ENCODE results near the gene CBARP. TPM values are rescaled to one million over a fixed set of nuclear protein-coding genes. Genes with fewer than 3 reads are reported as not detected.

Gene CBARP
- total and polyA plus RNA-seq, 2 experiments from 2014 or later: 0.41 to 4.5 TPM

DNA sequence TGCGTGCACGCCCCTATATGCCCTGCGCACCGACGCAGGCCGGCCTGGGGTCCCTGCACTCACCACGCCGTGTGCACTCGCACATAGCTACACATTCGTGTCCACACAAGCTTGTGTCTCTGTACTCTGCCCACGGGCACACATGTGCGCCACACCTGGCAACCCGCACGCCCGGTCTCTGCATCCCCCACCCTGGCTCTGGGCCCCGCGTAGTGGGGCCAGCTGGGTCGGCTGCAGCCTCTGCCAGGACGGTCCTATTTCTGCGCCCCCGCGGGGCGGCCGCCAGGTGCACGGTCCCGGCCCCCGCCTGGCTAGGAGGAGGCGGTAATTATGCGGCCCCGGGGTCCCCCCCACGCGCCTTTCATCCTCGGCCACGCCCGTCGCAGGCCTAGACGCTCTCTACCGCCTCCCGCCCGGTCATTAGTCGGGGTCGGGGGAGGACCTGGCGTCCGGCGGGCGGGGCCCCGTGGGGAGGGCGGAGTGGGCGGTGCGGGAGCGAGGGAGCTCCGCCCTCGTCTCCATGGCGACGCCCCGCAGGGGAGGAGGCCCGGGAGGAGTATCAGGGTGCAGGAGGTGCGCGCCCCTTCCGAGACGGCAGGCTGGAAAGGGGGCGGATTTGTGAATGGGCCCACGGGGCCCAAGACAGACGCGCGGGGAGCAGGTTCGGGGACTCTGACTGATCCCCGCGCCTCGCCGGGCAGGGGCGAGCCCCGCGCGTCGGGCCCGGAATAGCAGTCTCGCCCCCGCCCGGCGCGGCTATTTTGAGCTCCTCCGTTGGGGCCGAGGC, 28.5 kb upstream of the CBARP start:
- WGBS, 2 experiments (ENCODE audit: low coverage in 1 of 2, low lambda C conversion rate in 2 of 2, missing lambda C conversion rate in 2 of 2): 1% methylated on average over 47 to 71 of the region's 84 CpGs
- H3K36me3 ChIP-seq (ENCODE audit: low read depth): peaks cover 7% of the 10 kb centered on the region; the same call in 1 of the 2 replicates
- H3K27me3 ChIP-seq (replicated peaks; ENCODE audit: insufficient read depth): no peaks in the 10 kb centered on the region
- TF ChIP-seq EZH2phosphoT487 (IDR thresholded peaks at IDR 0.05; ENCODE audit: insufficient read depth, low read depth) (no peak), EZH2 (IDR thresholded peaks at IDR 0.05; ENCODE audit: insufficient read depth, poor library complexity, severe bottlenecking) (no peak)
- DNase-seq: peak; percentile 95
- in situ Hi-C loops (cut with MboI): no loop called here
- peak overlapping the region; percentile 97 for H3K27ac ChIP-seq
- peak overlapping the region; percentile 90 for H3K9ac ChIP-seq
- peaks cover 18% of the 10 kb centered on the region for H3F3A ChIP-seq (ENCODE audit: insufficient read depth)
- H3K9me2 ChIP-seq (ENCODE audit: insufficient read depth): no peaks in the 10 kb centered on the region
- H3K4me3 ChIP-seq: peak overlapping the region; percentile 76
- peaks cover 30% of the 10 kb centered on the region for H3K79me2 ChIP-seq (ENCODE audit: insufficient read depth)
- H3K4me2 ChIP-seq (ENCODE audit: unreplicated experiment): peak overlapping the region; percentile 87
- H4K20me1 ChIP-seq (ENCODE audit: insufficient read depth): no peaks in the 10 kb centered on the region
- H3K4me1 ChIP-seq (ENCODE audit: insufficient read depth): peaks cover 46% of the 10 kb centered on the region
- H3K9me3 ChIP-seq (ENCODE audit: low read depth): no peaks in the 10 kb centered on the region
- H2AFZ ChIP-seq: 0 out of 2 replicates have a peak overlapping the region, but pooled peaks have one; percentile 6

DNA sequence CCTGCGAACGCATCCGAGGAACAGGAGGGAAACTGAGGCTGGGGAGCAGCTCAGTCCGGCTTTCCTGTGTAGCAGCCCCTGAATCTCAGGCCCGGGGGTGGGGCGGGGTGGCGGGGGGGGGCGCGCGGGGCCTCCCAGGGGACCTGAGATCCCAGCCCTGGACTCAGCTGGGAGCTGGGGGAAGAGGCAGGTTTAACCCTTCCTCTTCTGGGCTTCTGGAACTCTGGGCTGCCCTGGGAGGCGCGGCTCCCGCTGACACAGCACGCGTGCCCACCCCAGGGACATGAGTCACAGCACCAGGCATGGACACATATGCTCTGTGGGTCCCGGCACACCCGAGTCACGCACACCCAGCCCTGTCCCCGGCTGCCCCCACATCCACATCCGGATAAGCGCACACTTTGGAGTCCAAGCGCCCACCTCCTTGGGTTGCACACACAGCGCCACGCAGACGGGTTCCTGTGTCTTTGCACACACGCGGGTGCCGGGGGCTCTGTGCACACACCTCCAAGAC, 27.9 kb upstream of the CBARP start:
- DNase-seq: peak; percentile 97
- WGBS, 2 experiments (ENCODE audit: low coverage in 1 of 2, low lambda C conversion rate in 2 of 2, missing lambda C conversion rate in 2 of 2): 0 to 1% methylated on average over 20 to 28 of the region's 28 CpGs
- Histone ChIP-seq H3K4me2 (ENCODE audit: unreplicated experiment) (peak overlapping the region; percentile 87), H3K9ac (peak overlapping the region; percentile 90), H3K9me3 (ENCODE audit: low read depth) (no peaks in the 10 kb centered on the region), H3K4me1 (ENCODE audit: insufficient read depth) (peaks cover 40% of the 10 kb centered on the region), H3K79me2 (ENCODE audit: insufficient read depth) (peaks cover 24% of the 10 kb centered on the region), H3K4me3 (peak overlapping the region; percentile 76), H3K27ac (peak overlapping the region; percentile 97), H3F3A (ENCODE audit: insufficient read depth) (peaks cover 18% of the 10 kb centered on the region), H2AFZ (no peak overlapping the region), H3K9me2 (ENCODE audit: insufficient read depth) (no peaks in the 10 kb centered on the region), H3K36me3 (ENCODE audit: low read depth) (peaks cover under 1% of the 10 kb centered on the region; the same call in 1 of the 2 replicates), H4K20me1 (ENCODE audit: insufficient read depth) (no peaks in the 10 kb centered on the region), H3K27me3 (replicated peaks; ENCODE audit: insufficient read depth) (no peaks in the 10 kb centered on the region)
- TF ChIP-seq EZH2 (IDR thresholded peaks at IDR 0.05; ENCODE audit: insufficient read depth, poor library complexity, severe bottlenecking) (no peak), EZH2phosphoT487 (IDR thresholded peaks at IDR 0.05; ENCODE audit: insufficient read depth, low read depth) (no peak)
- in situ Hi-C loops (cut with MboI): no loop called here

DNA sequence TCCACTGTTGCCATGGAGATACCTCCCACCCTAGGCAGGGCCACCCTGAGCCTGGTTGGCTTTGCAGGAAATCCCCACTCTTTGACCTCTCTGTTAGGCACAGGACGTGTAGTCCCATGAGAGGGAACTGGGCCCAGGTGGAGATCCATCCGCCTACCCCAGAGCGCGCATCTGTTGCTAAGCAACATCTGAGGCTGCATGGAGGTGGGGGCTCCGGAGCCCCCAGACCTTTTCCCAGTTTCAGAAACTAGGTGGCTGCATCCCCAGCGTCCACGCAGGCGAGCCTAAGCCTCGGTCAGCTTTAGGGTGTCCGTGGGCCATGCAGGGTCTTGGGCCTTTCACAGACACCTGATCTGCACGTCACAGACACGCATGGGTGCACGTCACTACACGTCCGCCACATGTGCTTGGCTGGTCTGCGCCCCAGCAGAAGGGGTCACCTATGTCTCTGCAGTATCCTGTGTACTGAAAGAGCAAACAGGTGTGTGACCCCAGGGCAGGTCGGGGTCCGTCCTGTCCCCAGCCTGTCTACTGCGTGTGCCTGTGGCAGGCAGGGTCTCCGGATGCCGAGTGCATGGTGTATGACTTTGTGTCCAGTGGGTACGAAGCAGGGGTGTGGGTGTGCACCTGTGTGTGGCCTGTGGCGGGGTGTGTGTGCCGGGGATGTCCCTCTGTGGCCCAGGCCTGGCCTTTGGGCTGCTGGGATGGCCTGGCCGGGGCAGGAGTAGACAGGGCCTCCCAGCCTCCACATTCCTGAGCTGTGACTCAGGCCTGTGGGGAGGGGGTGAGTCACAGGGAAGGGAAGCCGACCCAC, 27.2 kb upstream of the CBARP start:
- Histone ChIP-seq H2AFZ (no peak overlapping the region), H3F3A (ENCODE audit: insufficient read depth) (peaks cover 11% of the 10 kb centered on the region), H3K79me2 (ENCODE audit: insufficient read depth) (peaks cover 17% of the 10 kb centered on the region), H3K36me3 (ENCODE audit: low read depth) (no peaks in the 10 kb centered on the region), H3K9ac (peak overlapping the region; percentile 90), H3K4me2 (ENCODE audit: unreplicated experiment) (no peak overlapping the region), H3K4me1 (ENCODE audit: insufficient read depth) (peaks cover 40% of the 10 kb centered on the region), H3K9me3 (ENCODE audit: low read depth) (no peaks in the 10 kb centered on the region), H3K4me3 (no peak overlapping the region), H3K27me3 (replicated peaks; ENCODE audit: insufficient read depth) (no peaks in the 10 kb centered on the region), H4K20me1 (ENCODE audit: insufficient read depth) (no peaks in the 10 kb centered on the region), H3K27ac (peak overlapping the region; percentile 97), H3K9me2 (ENCODE audit: insufficient read depth) (no peaks in the 10 kb centered on the region)
- no peak for TF ChIP-seq EZH2phosphoT487 (IDR thresholded peaks at IDR 0.05; ENCODE audit: insufficient read depth, low read depth)
- no peak for TF ChIP-seq EZH2 (IDR thresholded peaks at IDR 0.05; ENCODE audit: insufficient read depth, poor library complexity, severe bottlenecking)
- WGBS, 2 experiments (ENCODE audit: low coverage in 1 of 2, low lambda C conversion rate in 2 of 2, missing lambda C conversion rate in 2 of 2): 55 to 60% methylated on average over 26 of the region's 26 CpGs
- in situ Hi-C loops (cut with MboI): no loop called here
- peak; percentile 95 for DNase-seq

DNA sequence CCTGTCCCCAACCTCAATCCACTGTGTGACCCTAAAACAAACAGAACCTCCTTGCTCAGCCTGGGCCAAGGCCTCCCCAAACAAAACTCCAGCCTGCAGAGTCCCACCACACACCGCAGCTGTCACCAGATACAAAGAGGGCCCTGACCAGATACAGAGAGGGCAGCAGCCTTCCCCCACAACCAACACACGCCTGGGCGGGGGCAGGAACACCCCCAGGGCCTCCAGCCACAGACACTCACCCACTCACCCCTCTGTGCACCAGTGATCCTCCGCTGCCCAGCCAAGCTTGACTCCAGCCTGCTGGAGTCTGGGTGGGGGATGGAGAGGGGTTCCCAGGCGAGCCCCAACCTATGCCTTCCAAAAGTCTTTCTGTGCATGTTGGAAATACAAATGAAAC, 25.4 kb upstream of the CBARP start:
- no peak for DNase-seq

More for the DNA sequence above, 25.4 kb upstream of the CBARP start:
- Histone ChIP-seq H2AFZ (no peak overlapping the region), H3K36me3 (ENCODE audit: low read depth) (no peaks in the 10 kb centered on the region; the same call in 1 of the 2 replicates), H3K9me3 (ENCODE audit: low read depth) (no peaks in the 10 kb centered on the region), H3K27ac (no peak overlapping the region), H3K4me3 (no peak overlapping the region), H3K4me2 (ENCODE audit: unreplicated experiment) (no peak overlapping the region), H3F3A (ENCODE audit: insufficient read depth) (peaks cover 26% of the 10 kb centered on the region), H4K20me1 (ENCODE audit: insufficient read depth) (no peaks in the 10 kb centered on the region), H3K27me3 (replicated peaks; ENCODE audit: insufficient read depth) (no peaks in the 10 kb centered on the region), H3K9me2 (ENCODE audit: insufficient read depth) (no peaks in the 10 kb centered on the region), H3K79me2 (ENCODE audit: insufficient read depth) (peaks cover 13% of the 10 kb centered on the region), H3K9ac (no peak overlapping the region), H3K4me1 (ENCODE audit: insufficient read depth) (peaks cover 46% of the 10 kb centered on the region)
- in situ Hi-C loops (cut with MboI): no loop called here
- WGBS, 2 experiments (ENCODE audit: low coverage in 1 of 2, low lambda C conversion rate in 2 of 2, missing lambda C conversion rate in 2 of 2): 81% methylated on average over 5 of the region's 5 CpGs
- TF ChIP-seq EZH2phosphoT487 (IDR thresholded peaks at IDR 0.05; ENCODE audit: insufficient read depth, low read depth): no peak
- no peak for TF ChIP-seq EZH2 (IDR thresholded peaks at IDR 0.05; ENCODE audit: insufficient read depth, poor library complexity, severe bottlenecking)

Measured in GM23248 (cell line).